Measurements from ENCODE around the gene PCSK1N.

GRCh38 chrX:48827654-48827968 is 7.8 kb downstream of the PCSK1N start:
- TF ChIP-seq CTCF (IDR thresholded peaks at IDR 0.05) (no peak), POLR2A (IDR thresholded peaks at IDR 0.05) (no peak)
